ENCODE results near the gene ASPA.

DNA sequence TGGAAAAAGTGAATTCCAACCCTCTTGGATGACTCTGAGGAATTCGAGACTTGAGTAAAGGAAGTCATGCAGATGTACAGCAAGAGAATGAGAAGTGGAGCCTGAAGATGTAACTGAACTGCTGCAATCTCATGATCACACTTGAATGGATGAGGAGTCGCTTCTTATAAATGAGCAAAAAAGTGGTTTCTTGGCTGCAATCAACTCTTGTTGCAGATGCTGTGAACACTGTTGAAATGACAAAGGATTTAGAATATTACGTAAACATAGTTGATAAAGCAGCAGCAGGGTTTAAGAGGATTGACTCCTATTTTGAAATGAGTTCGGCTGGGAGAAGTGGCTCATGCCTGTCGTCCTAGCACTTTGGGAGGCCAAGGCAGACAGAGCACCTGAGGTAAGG, 25.5 kb downstream of the ASPA start:
- TF ChIP-seq POLR2AphosphoS5 (IDR thresholded peaks at IDR 0.05; ENCODE audit: low read depth, low read length), result no peak
- no peak for TF ChIP-seq POLR2A (IDR thresholded peaks at IDR 0.05; ENCODE audit: low read depth, low read length)
